Prostate gland (tissue), 2 donors: ENCODE results near the gene FMNL2.

Experiments
- CTCF ChIP-seq, 4 experiments: fragments of 200-600 bp in 2 of 4; fragments of 450-650 bp in 2 of 4; sonication (generic) in 2 of 4; IDR thresholded peaks; 1 replicate in 3 of 4; 2 replicates in 1 of 4; pipeline ENCODE4 v1.5.1; 2016 to 2019; ENCODE audit warnings: antibody characterized with exemption in 4 of 4, mild to moderate bottlenecking in 2 of 4, moderate library complexity in 2 of 4
- POLR2A ChIP-seq: fragments of 450-650 bp; IDR thresholded peaks from one replicate; pipeline ENCODE4 v1.6.1; 2016; ENCODE audit warnings: antibody characterized with exemption, mild to moderate bottlenecking
- POLR2AphosphoS5 ChIP-seq: sonication (generic); formaldehyde crosslinking; IDR thresholded peaks from one replicate; pipeline ENCODE4 v1.6.1; 2017; ENCODE audit warnings: antibody characterized with exemption

- TF ChIP-seq CTCF (IDR thresholded peaks at IDR 0.05) (no peak), POLR2A (no peak), POLR2AphosphoS5 (no peak)
Measured at GRCh38 chr2:152649997-152650396, 315.0 kb downstream of the FMNL2 start.
